Activated naive CD4-positive, alpha-beta T cell (primary cell): ENCODE measurements around the gene LILRA1.
"Not testable (repeated sequence)": the region's sequence is repeated elsewhere in the genome, so short reads cannot be mapped to it uniquely, and the experiment has no call there.

ENCODE experiments used
- DNase-seq, 4 experiments: peaks; one replicate each; lab custom pipeline; 2025; lab: John Stamatoyannopoulos, UW

The LILRA1 gene

GRCh38 chr19:54577334-54577733, 16.1 kb upstream of the LILRA1 start:
- no peak for DNase-seq

- DNase-seq = not testable (repeated sequence)
These were observed 15.2 kb upstream of the LILRA1 start for GRCh38 chr19:54578268-54578667.

- DNase-seq = no peak
These were observed 7.0 kb upstream of the LILRA1 start for GRCh38 chr19:54586397-54586796.

- DNase-seq = no peak
These were observed 6.4 kb upstream of the LILRA1 start for GRCh38 chr19:54587026-54587425.

- DNase-seq = not testable (repeated sequence)
These were observed 647 bp downstream of the LILRA1 start for GRCh38 chr19:54593931-54594626.

- DNase-seq = no peak
These were observed 1.3 kb downstream of the LILRA1 start for GRCh38 chr19:54594737-54595136.

GRCh38 chr19:54595680-54596436, 2.4 kb downstream of the LILRA1 start:
- not testable (repeated sequence) for DNase-seq

GRCh38 chr19:54600212-54600611, 6.8 kb downstream of the LILRA1 start:
- no peak for DNase-seq

GRCh38 chr19:54606230-54606629, 12.8 kb downstream of the LILRA1 start:
- DNase-seq = no peak

GRCh38 chr19:54606891-54607784, 13.7 kb downstream of the LILRA1 start:
- DNase-seq = no peak

- no peak for DNase-seq
These were observed 14.3 kb downstream of the LILRA1 start for GRCh38 chr19:54607785-54608150.

GRCh38 chr19:54608205-54608604, 14.8 kb downstream of the LILRA1 start:
- DNase-seq = no peak

- DNase-seq = no peak
These were observed 15.4 kb downstream of the LILRA1 start for GRCh38 chr19:54608792-54609191.

- no peak for DNase-seq
These were observed 15.9 kb downstream of the LILRA1 start for GRCh38 chr19:54609356-54609791.

- DNase-seq = no peak
These were observed 19.0 kb downstream of the LILRA1 start for GRCh38 chr19:54612428-54612827.

- no peak for DNase-seq
These were observed 21.3 kb downstream of the LILRA1 start for GRCh38 chr19:54614726-54615125.

GRCh38 chr19:54616057-54616456, 22.6 kb downstream of the LILRA1 start:
- no peak for DNase-seq

- no peak for DNase-seq
These were observed 23.6 kb downstream of the LILRA1 start for GRCh38 chr19:54616821-54617560.

- DNase-seq = no peak
These were observed 27.0 kb downstream of the LILRA1 start for GRCh38 chr19:54620464-54620863.

GRCh38 chr19:54622431-54622830, 29.0 kb downstream of the LILRA1 start:
- no peak for DNase-seq

- DNase-seq = not testable (repeated sequence)
These were observed 30.8 kb downstream of the LILRA1 start for GRCh38 chr19:54624234-54624633.
